A673 (cell line): ENCODE data around the gene MDM1.

Experiments
- EZH2 ChIP-seq: fragments of 200-600 bp; sonication (generic); IDR thresholded peaks from 2 replicates; pipeline ENCODE4 v1.6.1; 2017; ENCODE audit warnings: borderline replicate concordance, low read depth, mild to moderate bottlenecking, mixed read lengths, antibody characterized with exemption, low read length; ENCODE audit not compliant: poor library complexity, severe bottlenecking
- TF ChIP-seq, protein P1 (sequence below): fragments of 300-800, 200-600 bp; sonication (generic); conservative IDR thresholded peaks from 2 replicates; pipeline ENCODE4 v1.5.1; 2017; ENCODE audit warnings: low read depth, mild to moderate bottlenecking, antibody characterized with exemption, low read length, moderate library complexity, mixed read lengths

- TF ChIP-seq, protein P1, sequence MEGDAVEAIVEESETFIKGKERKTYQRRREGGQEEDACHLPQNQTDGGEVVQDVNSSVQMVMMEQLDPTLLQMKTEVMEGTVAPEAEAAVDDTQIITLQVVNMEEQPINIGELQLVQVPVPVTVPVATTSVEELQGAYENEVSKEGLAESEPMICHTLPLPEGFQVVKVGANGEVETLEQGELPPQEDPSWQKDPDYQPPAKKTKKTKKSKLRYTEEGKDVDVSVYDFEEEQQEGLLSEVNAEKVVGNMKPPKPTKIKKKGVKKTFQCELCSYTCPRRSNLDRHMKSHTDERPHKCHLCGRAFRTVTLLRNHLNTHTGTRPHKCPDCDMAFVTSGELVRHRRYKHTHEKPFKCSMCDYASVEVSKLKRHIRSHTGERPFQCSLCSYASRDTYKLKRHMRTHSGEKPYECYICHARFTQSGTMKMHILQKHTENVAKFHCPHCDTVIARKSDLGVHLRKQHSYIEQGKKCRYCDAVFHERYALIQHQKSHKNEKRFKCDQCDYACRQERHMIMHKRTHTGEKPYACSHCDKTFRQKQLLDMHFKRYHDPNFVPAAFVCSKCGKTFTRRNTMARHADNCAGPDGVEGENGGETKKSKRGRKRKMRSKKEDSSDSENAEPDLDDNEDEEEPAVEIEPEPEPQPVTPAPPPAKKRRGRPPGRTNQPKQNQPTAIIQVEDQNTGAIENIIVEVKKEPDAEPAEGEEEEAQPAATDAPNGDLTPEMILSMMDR: no peak
- no peak for TF ChIP-seq EZH2
Observed at GRCh38 chr12:68349921-68350606, 17.9 kb upstream of the MDM1 start.
